ENCODE data around the gene ISG15.

ISG15 gene

DNA sequence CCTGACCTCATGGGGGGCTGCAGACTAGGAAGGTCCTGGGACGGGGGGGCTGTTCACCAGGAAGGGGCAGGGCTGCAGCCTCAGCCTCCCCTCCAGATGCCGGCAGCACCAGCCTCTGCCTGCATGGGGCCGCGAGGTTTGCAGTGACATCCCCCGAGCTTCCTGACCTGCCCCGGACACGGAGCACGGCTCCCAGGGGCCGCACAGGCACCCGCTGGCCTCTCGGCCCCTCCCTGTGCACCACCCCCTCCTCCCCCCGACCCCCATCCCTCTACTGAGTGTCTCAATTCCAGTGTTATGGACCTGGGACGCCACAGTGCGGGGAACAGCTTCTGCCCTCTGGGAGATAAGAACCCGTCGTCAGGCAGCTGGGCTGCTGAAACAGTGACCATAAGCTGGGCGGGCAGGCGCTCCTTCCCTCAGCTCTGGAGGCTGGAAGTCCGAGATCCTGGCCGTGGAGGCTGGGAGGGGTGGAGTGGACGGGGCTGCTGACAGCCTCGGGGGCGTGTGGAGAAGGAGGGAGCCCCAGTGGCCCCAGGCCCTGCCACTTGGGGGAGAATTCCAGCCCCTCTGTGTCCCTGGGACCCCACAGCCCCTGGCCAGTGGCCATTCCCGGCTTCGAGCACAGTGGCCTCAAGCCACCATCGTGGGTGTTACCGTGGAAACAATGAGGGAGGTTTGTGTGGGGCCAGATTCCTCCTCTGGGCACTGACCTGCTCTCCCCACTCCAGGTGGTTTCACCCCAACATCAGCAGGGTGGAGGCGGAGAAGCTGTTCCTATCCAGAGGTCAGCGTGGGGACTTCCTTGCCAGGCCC is 49.3 kb downstream of the ISG15 start:
- no peak for FAIRE-seq

DNA sequence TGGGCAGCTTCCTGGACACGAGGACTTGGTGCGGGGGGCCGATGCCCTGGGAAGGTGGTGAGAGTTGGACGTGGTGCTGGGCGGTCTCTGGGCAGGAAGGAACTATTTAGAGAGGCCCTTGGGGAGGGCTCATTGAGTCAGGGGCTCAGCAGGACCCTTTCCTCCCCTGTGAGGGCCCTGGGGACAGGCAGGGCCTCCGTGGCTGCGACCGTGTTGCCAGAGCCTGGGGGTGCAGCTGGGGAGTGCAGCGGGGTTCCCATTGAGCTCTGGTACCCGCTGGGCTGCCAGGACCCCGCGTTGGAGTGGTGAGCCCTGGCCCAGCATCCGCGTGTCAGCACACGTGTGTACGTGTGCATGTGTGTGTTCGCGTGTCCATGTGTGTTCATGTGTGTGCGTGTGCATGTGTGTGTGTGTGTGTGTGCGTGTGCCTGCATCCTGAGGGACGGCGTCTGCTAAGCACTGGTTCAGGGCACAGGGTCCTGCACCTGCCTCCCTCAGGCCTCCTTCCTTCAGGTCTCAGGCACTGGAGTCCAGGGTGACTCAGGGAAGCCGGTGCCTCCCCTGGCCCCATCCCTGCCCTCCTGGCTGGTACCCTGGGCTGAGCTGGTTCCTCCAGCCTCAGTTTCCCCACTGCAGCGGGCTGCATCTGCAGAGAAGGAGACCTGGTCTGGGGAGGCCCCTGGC is 50.1 kb downstream of the ISG15 start:
- no peak for FAIRE-seq

Measured in islet of Langerhans (tissue), 1 donor.